Duodenal mucosa (tissue), 2 donors: ENCODE data around the gene DDC.
"Not testable (repeated sequence)": the region's sequence is repeated elsewhere in the genome, so short reads cannot be mapped to it uniquely, and the experiment has no call there.

ENCODE experiments used
- H3K27ac ChIP-seq: one replicate; pipeline ENCODE4 v1.7.0; 2013; ENCODE audit warnings: low read depth, low read length
- H3K27me3 ChIP-seq, 2 donors: one replicate each; pipeline ENCODE4 v1.7.0; 2013; ENCODE audit warnings: low read length in 2 of 2, control low read depth in 1 of 2; ENCODE audit not compliant: insufficient read depth in 2 of 2, control insufficient read depth in 1 of 2
- H3K36me3 ChIP-seq, 2 donors: one replicate each; pipeline ENCODE4 v1.7.0; 2013; ENCODE audit warnings: low read length in 2 of 2, control low read depth in 1 of 2; ENCODE audit not compliant: insufficient read depth in 2 of 2, control insufficient read depth in 1 of 2
- H3K4me1 ChIP-seq, 2 donors: one replicate each; pipeline ENCODE4 v1.7.0; 2013; ENCODE audit warnings: low read length in 2 of 2, control low read depth in 1 of 2; ENCODE audit not compliant: insufficient read depth in 2 of 2, control insufficient read depth in 1 of 2
- H3K4me3 ChIP-seq, 2 donors: one replicate each; pipeline ENCODE4 v1.7.0; 2013; ENCODE audit warnings: low read length in 2 of 2, low read depth in 1 of 2
- H3K9ac ChIP-seq, 2 donors: one replicate each; pipeline ENCODE4 v1.7.0; 2013; ENCODE audit warnings: low read length in 2 of 2, low read depth in 1 of 2
- H3K9me3 ChIP-seq, 2 donors: one replicate each; pipeline ENCODE4 v1.7.0; 2013; ENCODE audit warnings: low read length in 2 of 2, control low read depth in 1 of 2; ENCODE audit not compliant: control insufficient read depth in 1 of 2

The DDC gene

GRCh38 chr7:50589364-50589763 lies 24.2 kb upstream of the DDC start:
- Histone ChIP-seq H3K36me3 (peaks cover 0 to 11% of the 10 kb centered on the region in 2 donors), H3K27me3 (no peaks in the 10 kb centered on the region), H3K4me3 (no peak overlapping the region), H3K9ac (no peak overlapping the region), H3K4me1 (peaks cover 0 to 7% of the 10 kb centered on the region in 2 donors), H3K27ac (no peak overlapping the region), H3K9me3 (no peaks in the 10 kb centered on the region)

GRCh38 chr7:50588937-50589336 lies 23.7 kb upstream of the DDC start:
- H3K4me3 ChIP-seq = no peak overlapping the region
- H3K36me3 ChIP-seq = peaks cover 0 to 11% of the 10 kb centered on the region in 2 donors
- H3K4me1 ChIP-seq = peaks cover 0 to 7% of the 10 kb centered on the region in 2 donors
- H3K9ac ChIP-seq = no peak overlapping the region
- peaks cover 4% of the 10 kb centered on the region in 2 donors for H3K9me3 ChIP-seq
- H3K27ac ChIP-seq = no peak overlapping the region
- H3K27me3 ChIP-seq = no peaks in the 10 kb centered on the region

DNA sequence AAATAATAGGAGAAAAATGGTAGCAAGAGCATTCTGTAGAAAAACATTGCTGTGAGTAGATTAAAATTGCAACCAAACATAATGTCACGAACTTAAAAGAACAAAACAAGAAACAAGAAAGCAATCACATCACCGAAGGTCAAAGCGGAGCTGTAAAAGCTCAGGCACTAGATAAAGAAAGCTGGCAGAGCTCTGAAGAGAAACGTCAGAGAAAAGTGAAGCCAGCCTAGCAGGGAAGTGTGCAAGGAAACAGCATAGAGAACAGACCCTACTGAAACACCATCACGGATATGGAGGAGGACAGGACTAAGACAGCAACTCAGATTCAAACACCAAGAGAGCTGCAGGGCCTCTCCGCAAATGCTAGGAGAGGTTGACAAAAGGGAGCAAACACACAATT lies 22.5 kb upstream of the DDC start:
- H3K27ac ChIP-seq = no peak overlapping the region
- H3K36me3 ChIP-seq = peaks cover 0 to 3% of the 10 kb centered on the region in 2 donors
- peaks cover 0 to 7% of the 10 kb centered on the region in 2 donors for H3K4me1 ChIP-seq
- no peak overlapping the region for H3K9ac ChIP-seq
- peaks cover 5 to 16% of the 10 kb centered on the region in 2 donors for H3K9me3 ChIP-seq
- H3K4me3 ChIP-seq = no peak overlapping the region
- no peaks in the 10 kb centered on the region for H3K27me3 ChIP-seq

- Histone ChIP-seq H3K27me3 (no peaks in the 10 kb centered on the region), H3K4me3 (no peak overlapping the region), H3K9ac (no peak overlapping the region), H3K9me3 (peaks cover 5 to 17% of the 10 kb centered on the region in 2 donors), H3K27ac (no peak overlapping the region), H3K36me3 (no peaks in the 10 kb centered on the region), H3K4me1 (peaks cover 0 to 7% of the 10 kb centered on the region in 2 donors)
Observed at GRCh38 chr7:50584793-50585408, 19.7 kb upstream of the DDC start.

- Histone ChIP-seq H3K27ac (no peak overlapping the region), H3K9me3 (peaks cover 5 to 17% of the 10 kb centered on the region in 2 donors), H3K4me1 (peaks cover 0 to 7% of the 10 kb centered on the region in 2 donors), H3K36me3 (no peaks in the 10 kb centered on the region), H3K9ac (no peak overlapping the region), H3K27me3 (no peaks in the 10 kb centered on the region), H3K4me3 (no peak overlapping the region)
Observed at GRCh38 chr7:50584386-50584785, 19.2 kb upstream of the DDC start.

DNA sequence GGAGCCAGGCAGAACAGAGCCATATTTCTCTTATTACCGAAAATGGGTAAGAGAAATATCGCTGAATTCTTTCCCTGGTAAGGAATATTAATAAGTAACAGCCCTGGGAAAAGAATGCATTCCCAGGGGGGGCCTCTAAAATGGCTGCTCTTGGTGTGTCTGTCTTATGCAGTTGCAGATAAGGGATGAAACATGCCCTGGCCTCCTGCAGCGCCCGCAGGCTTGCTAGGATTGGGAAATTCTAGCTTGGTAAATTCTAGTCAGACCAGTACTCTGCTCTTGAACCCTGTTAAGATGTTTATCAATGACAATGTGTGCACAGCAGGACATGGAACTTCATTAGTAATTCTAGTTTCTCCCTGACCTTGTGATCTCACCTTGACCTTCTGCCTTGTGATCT lies 18.1 kb upstream of the DDC start:
- H3K36me3 ChIP-seq, H3K9ac ChIP-seq, H3K4me1 ChIP-seq, H3K27ac ChIP-seq, H3K4me3 ChIP-seq, H3K27me3 ChIP-seq: not testable (repeated sequence)
- peaks cover 5 to 17% of the 10 kb centered on the region in 2 donors for H3K9me3 ChIP-seq

DNA sequence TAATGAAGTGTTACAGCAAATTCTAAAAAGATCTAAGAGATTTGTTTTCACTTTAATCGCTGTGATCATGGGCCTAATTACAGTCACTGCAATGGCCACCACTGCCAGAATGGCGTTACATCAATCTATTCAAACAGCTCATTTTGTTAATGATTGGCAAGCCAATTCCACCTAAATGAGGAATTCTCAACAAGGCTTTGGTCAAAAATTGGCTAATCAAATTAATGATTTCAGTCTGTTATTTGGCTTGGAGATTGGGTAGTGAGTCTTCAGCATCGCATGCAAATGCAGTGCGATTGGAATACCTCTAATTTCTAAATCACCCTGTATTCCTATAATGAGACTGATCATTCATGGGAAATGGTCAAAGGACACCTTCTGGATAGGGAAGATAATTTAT lies 17.1 kb upstream of the DDC start:
- H3K4me3 ChIP-seq, H3K4me1 ChIP-seq, H3K27me3 ChIP-seq, H3K27ac ChIP-seq, H3K36me3 ChIP-seq, H3K9ac ChIP-seq: not testable (repeated sequence)
- H3K9me3 ChIP-seq = peaks cover 5 to 17% of the 10 kb centered on the region in 2 donors

GRCh38 chr7:50580666-50581065 lies 15.5 kb upstream of the DDC start:
- not testable (repeated sequence) for H3K9ac ChIP-seq, H3K27ac ChIP-seq, H3K4me3 ChIP-seq, H3K27me3 ChIP-seq, H3K4me1 ChIP-seq, H3K36me3 ChIP-seq
- H3K9me3 ChIP-seq = peaks cover 5 to 17% of the 10 kb centered on the region in 2 donors

DNA sequence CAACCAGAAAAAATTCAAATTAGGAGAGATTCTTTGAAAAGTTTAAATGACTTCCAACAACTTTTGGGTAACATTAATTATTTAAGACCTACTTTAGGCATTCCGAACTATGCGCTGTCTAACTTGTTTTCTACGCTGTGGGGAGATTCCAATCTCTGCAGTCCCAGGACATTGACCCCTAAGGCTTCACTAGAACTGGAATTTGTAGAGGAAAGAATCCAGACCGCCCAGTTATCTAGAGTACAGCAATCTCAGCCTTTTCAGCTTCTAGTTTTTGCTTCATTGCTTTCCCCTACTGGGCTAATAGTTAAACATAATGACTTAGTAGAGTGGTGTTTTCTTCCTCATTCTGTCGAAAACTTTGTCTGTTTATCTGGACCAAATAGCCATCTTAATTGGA lies 14.9 kb upstream of the DDC start:
- Histone ChIP-seq H3K4me3 (no peak overlapping the region), H3K9ac (no peak overlapping the region), H3K9me3 (peaks cover 5 to 17% of the 10 kb centered on the region in 2 donors), H3K36me3 (no peaks in the 10 kb centered on the region), H3K27ac (no peak overlapping the region), H3K27me3 (no peaks in the 10 kb centered on the region), H3K4me1 (peaks cover 0 to 4% of the 10 kb centered on the region in 2 donors)

DNA sequence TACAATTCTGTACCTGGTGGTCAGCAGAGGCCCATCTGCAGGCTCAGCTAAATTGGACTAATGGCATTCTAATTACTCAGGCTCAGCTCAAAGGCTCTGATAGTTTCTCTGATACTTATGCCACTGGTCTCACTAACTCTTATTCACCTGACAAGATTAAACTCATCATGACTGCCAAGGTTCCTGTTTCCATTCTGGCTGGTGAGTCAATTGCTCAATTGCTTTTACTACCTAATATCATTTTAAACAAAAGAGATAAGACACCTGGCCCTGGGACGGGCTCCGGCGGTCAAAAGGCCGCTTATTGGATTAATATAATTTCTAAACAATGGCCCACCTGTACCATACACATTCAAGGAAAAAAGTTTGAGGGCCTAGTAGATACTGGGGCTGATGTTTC lies 12.9 kb upstream of the DDC start:
- H3K27me3 ChIP-seq, H3K4me1 ChIP-seq, H3K27ac ChIP-seq, H3K9ac ChIP-seq, H3K4me3 ChIP-seq, H3K9me3 ChIP-seq, H3K36me3 ChIP-seq: not testable (repeated sequence)

- Histone ChIP-seq H3K27me3 (no peaks in the 10 kb centered on the region), H3K27ac (no peak overlapping the region), H3K4me1 (peaks cover 0 to 4% of the 10 kb centered on the region in 2 donors), H3K9ac (no peak overlapping the region), H3K36me3 (no peaks in the 10 kb centered on the region), H3K4me3 (no peak overlapping the region), H3K9me3 (no peaks in the 10 kb centered on the region)
Observed at GRCh38 chr7:50577569-50577968, 12.4 kb upstream of the DDC start.
